ENCODE data around the gene DLGAP1. TPM values are rescaled to one million over a fixed set of nuclear protein-coding genes. Genes with fewer than 3 reads are reported as not detected.
"Not testable (repeated sequence)": the region's sequence is repeated elsewhere in the genome, so short reads cannot be mapped to it uniquely, and the experiment has no call there.

Gene DLGAP1
- total RNA-seq, 1 donor from 2014 or later: 2.0 TPM

- no peak for DNase-seq (ENCODE audit: extremely low read depth, low read depth, low spot score)
Observed at GRCh38 chr18:4391859-4392258, 63.2 kb downstream of the DLGAP1 start.

GRCh38 chr18:4385876-4386275, 69.2 kb downstream of the DLGAP1 start:
- DNase-seq (ENCODE audit: extremely low read depth, low read depth, low spot score): no peak

GRCh38 chr18:4384932-4385331, 70.2 kb downstream of the DLGAP1 start:
- no peak for DNase-seq (ENCODE audit: extremely low read depth, low read depth, low spot score)

GRCh38 chr18:4374564-4374963, 80.5 kb downstream of the DLGAP1 start:
- no peak for DNase-seq (ENCODE audit: extremely low read depth, low read depth, low spot score)

GRCh38 chr18:4369705-4370104, 85.4 kb downstream of the DLGAP1 start:
- no peak for DNase-seq (ENCODE audit: extremely low read depth, low read depth, low spot score)

- no peak for DNase-seq (ENCODE audit: extremely low read depth, low read depth, low spot score)
Observed at GRCh38 chr18:4360221-4360715, 94.8 kb downstream of the DLGAP1 start.

- DNase-seq (ENCODE audit: extremely low read depth, low read depth, low spot score): no peak
Observed at GRCh38 chr18:4358618-4359017, 96.5 kb downstream of the DLGAP1 start.

GRCh38 chr18:4357579-4357978, 97.5 kb downstream of the DLGAP1 start:
- no peak for DNase-seq (ENCODE audit: extremely low read depth, low read depth, low spot score)

- DNase-seq (ENCODE audit: extremely low read depth, low read depth, low spot score): no peak
Observed at GRCh38 chr18:4356929-4357328, 98.2 kb downstream of the DLGAP1 start.

- DNase-seq (ENCODE audit: extremely low read depth, low read depth, low spot score): no peak
Observed at GRCh38 chr18:4353853-4354418, 101.2 kb downstream of the DLGAP1 start.

- DNase-seq (ENCODE audit: extremely low read depth, low read depth, low spot score): no peak
Observed at GRCh38 chr18:4352746-4353551, 102.2 kb downstream of the DLGAP1 start.

GRCh38 chr18:4351005-4351404, 104.1 kb downstream of the DLGAP1 start:
- DNase-seq (ENCODE audit: extremely low read depth, low read depth, low spot score): no peak

- DNase-seq (ENCODE audit: extremely low read depth, low read depth, low spot score): no peak
Observed at GRCh38 chr18:4335386-4335785, 119.7 kb downstream of the DLGAP1 start.

GRCh38 chr18:4333043-4333442, 122.1 kb downstream of the DLGAP1 start:
- DNase-seq (ENCODE audit: extremely low read depth, low read depth, low spot score): no peak

GRCh38 chr18:4319738-4320677, 135.1 kb downstream of the DLGAP1 start:
- DNase-seq (ENCODE audit: extremely low read depth, low read depth, low spot score): no peak

- DNase-seq (ENCODE audit: extremely low read depth, low read depth, low spot score): no peak
Observed at GRCh38 chr18:4318311-4318710, 136.8 kb downstream of the DLGAP1 start.

- DNase-seq (ENCODE audit: extremely low read depth, low read depth, low spot score): not testable (repeated sequence)
Observed at GRCh38 chr18:4311945-4312344, 143.2 kb downstream of the DLGAP1 start.

GRCh38 chr18:4311136-4311535, 144.0 kb downstream of the DLGAP1 start:
- no peak for DNase-seq (ENCODE audit: extremely low read depth, low read depth, low spot score)

GRCh38 chr18:4309227-4309626, 145.9 kb downstream of the DLGAP1 start:
- no peak for DNase-seq (ENCODE audit: extremely low read depth, low read depth, low spot score)

GRCh38 chr18:4308576-4308975, 146.5 kb downstream of the DLGAP1 start:
- DNase-seq (ENCODE audit: extremely low read depth, low read depth, low spot score): no peak

GRCh38 chr18:4299395-4299794, 155.7 kb downstream of the DLGAP1 start:
- DNase-seq (ENCODE audit: extremely low read depth, low read depth, low spot score): no peak

Data from glomerular endothelial cell (primary cell).